H1 (cell line): ENCODE results near the gene SLC16A2. TPM values are rescaled to one million over a fixed set of nuclear protein-coding genes. Genes with fewer than 3 reads are reported as not detected.

Experiments used
- CTCF ChIA-PET: fragments of 300-600 bp; sonication (Branson Sonifier 250); formaldehyde crosslinking; loops from one replicate; lab custom pipeline; 2021; ENCODE audit not compliant: partially characterized antibody; lab: Charles Lee
- POLR2A ChIA-PET: fragments of 300-600 bp; sonication (Branson Sonifier 250); formaldehyde crosslinking; loops from one replicate; lab custom pipeline; 2021; ENCODE audit warnings: inconsistent platforms; ENCODE audit not compliant: partially characterized antibody; lab: Charles Lee
- DNase-seq, 2 experiments: peaks; one replicate each; pipeline versions ENCODE4 v3.0.0 to v3.0.0-alpha.2; 2010 to 2022; ENCODE audit warnings: low spot score in 2 of 2, low read depth in 1 of 2, mixed read lengths in 1 of 2
- FAIRE-seq: peaks from 2 replicates; lab custom pipeline; 2011; peaks lifted over from hg19 to GRCh38; lab: Jason Lieb, UNC
- H2AFZ ChIP-seq: 2 replicates; pipeline ENCODE4 v1.8.1; 2012; ENCODE audit warnings: low read length, inconsistent platforms
- H2AK5ac ChIP-seq: 2 replicates; pipeline ENCODE4 v1.6.1; 2013; ENCODE audit warnings: low read depth, low read length
- H2BK120ac ChIP-seq: replicated peaks from 2 replicates; pipeline ENCODE3; 2013; ENCODE audit warnings: low read depth, low read length, inconsistent platforms
- H2BK12ac ChIP-seq: 2 replicates; pipeline ENCODE4 v1.6.1; 2013; ENCODE audit warnings: low read depth, low read length
- H2BK15ac ChIP-seq: 2 replicates; pipeline ENCODE4 v1.6.1; 2013; ENCODE audit warnings: low read length
- H2BK20ac ChIP-seq: 2 replicates; pipeline ENCODE4 v1.6.1; 2013; ENCODE audit warnings: low read length
- H2BK5ac ChIP-seq: 2 replicates; pipeline ENCODE4 v1.6.1; 2013; ENCODE audit warnings: low read depth, low read length
- H3K14ac ChIP-seq: 2 replicates; pipeline ENCODE4 v1.6.1; 2013; ENCODE audit warnings: inconsistent platforms; ENCODE audit not compliant: insufficient read length
- H3K18ac ChIP-seq: 2 replicates; pipeline ENCODE4 v1.6.1; 2013; ENCODE audit warnings: low read length; ENCODE audit errors: extremely low read depth
- H3K23ac ChIP-seq: 2 replicates; pipeline ENCODE4 v1.6.1; 2013; ENCODE audit warnings: inconsistent platforms; ENCODE audit not compliant: insufficient read length
- H3K23me2 ChIP-seq: 2 replicates; pipeline ENCODE4 v1.6.1; 2013; ENCODE audit warnings: low read depth, low read length
- H3K27ac ChIP-seq: 2 replicates; pipeline ENCODE4 v1.6.1; 2011; ENCODE audit warnings: low read depth, low read length, inconsistent platforms
- H3K27me3 ChIP-seq, 4 experiments: replicated peaks in 1 of 4; 1 replicate in 1 of 4; 2 replicates in 3 of 4; pipeline versions ENCODE4 v1.6.1 to v1.8.1; 2011 to 2013; ENCODE audit warnings: low read length in 3 of 4, mild to moderate bottlenecking in 3 of 4, inconsistent platforms in 2 of 4, mixed read lengths in 2 of 4, moderate library complexity in 1 of 4; ENCODE audit not compliant: control insufficient read depth in 3 of 4, insufficient read depth in 3 of 4; ENCODE audit errors: extremely low read depth in 1 of 4
- H3K36me3 ChIP-seq, 4 experiments: 2 replicates each; pipeline versions ENCODE4 v1.6.1 to v1.8.1; 2011 to 2013; ENCODE audit warnings: mild to moderate bottlenecking in 4 of 4, low read length in 3 of 4, moderate library complexity in 2 of 4, control low read depth in 1 of 4, inconsistent platforms in 1 of 4; ENCODE audit not compliant: insufficient read depth in 4 of 4, control insufficient read depth in 2 of 4
- H3K4ac ChIP-seq: replicated peaks from 2 replicates; pipeline ENCODE3; 2013; ENCODE audit warnings: low read length, low read depth, mixed read lengths, inconsistent platforms; ENCODE audit not compliant: insufficient read length
- H3K4me1 ChIP-seq, 4 experiments: replicated peaks in 1 of 4; 1 replicate in 1 of 4; 2 replicates in 3 of 4; pipeline versions ENCODE4 v1.6.1 to v1.8.1; 2011 to 2013; ENCODE audit warnings: low read length in 3 of 4, inconsistent platforms in 2 of 4, mixed read lengths in 1 of 4; ENCODE audit not compliant: insufficient read depth in 4 of 4, control insufficient read depth in 3 of 4
- H3K4me2 ChIP-seq, 2 experiments: 2 replicates each; pipeline versions ENCODE4 v1.6.1 to v1.8.1; 2011 to 2013; ENCODE audit warnings: low read depth in 2 of 2, low read length in 2 of 2, control low read depth in 1 of 2, inconsistent platforms in 1 of 2, mild to moderate bottlenecking in 1 of 2; ENCODE audit not compliant: insufficient read depth in 1 of 2
- H3K4me3 ChIP-seq, 4 experiments: fragments of 200-600, 300-600 bp in 1 of 4; sonication (generic), shearing (Covaris generic), sonication (Bioruptor Twin) in 1 of 4; 2 replicates each; pipeline versions ENCODE4 v1.5.1 to v1.8.1; 2011 to 2016; ENCODE audit warnings: low read length in 4 of 4, low read depth in 3 of 4, control low read depth in 2 of 4, inconsistent platforms in 2 of 4, mild to moderate bottlenecking in 2 of 4, mixed read lengths in 1 of 4, moderate library complexity in 1 of 4; ENCODE audit not compliant: insufficient read depth in 2 of 4; ENCODE audit errors: extremely low read depth in 1 of 4
- H3K56ac ChIP-seq: replicated peaks from 2 replicates; pipeline ENCODE3; 2013; ENCODE audit warnings: low read depth, mild to moderate bottlenecking, mixed read lengths, low read length, inconsistent platforms; ENCODE audit not compliant: insufficient read length
- H3K79me1 ChIP-seq: 2 replicates; pipeline ENCODE4 v1.6.1; 2013; ENCODE audit warnings: low read depth, low read length, control low read depth
- H3K79me2 ChIP-seq, 2 experiments: 2 replicates each; pipeline versions ENCODE4 v1.6.1 to v1.8.1; 2012 to 2013; ENCODE audit warnings: low read length in 2 of 2, mild to moderate bottlenecking in 2 of 2, inconsistent platforms in 1 of 2; ENCODE audit not compliant: insufficient read depth in 2 of 2, control insufficient read depth in 1 of 2
- H3K9ac ChIP-seq, 4 experiments: replicated peaks in 1 of 4; 1 replicate in 1 of 4; 2 replicates in 3 of 4; pipeline versions ENCODE4 v1.6.1 to v1.8.1; 2011 to 2013; ENCODE audit warnings: low read depth in 3 of 4, low read length in 3 of 4, control low read depth in 2 of 4, mild to moderate bottlenecking in 2 of 4, moderate library complexity in 2 of 4, inconsistent platforms in 1 of 4; ENCODE audit errors: extremely low read depth in 1 of 4
- H3K9me3 ChIP-seq, 2 experiments: 2 replicates each; pipeline versions ENCODE4 v1.6.1 to v1.8.1; 2012 to 2013; ENCODE audit warnings: mild to moderate bottlenecking in 2 of 2, moderate library complexity in 2 of 2, control low read depth in 1 of 2, inconsistent platforms in 1 of 2, low read depth in 1 of 2, low read length in 1 of 2, mixed read lengths in 1 of 2; ENCODE audit not compliant: insufficient read depth in 2 of 2
- H4K20me1 ChIP-seq, 2 experiments: replicated peaks in 1 of 2; 2 replicates each; pipeline versions ENCODE3 to v1.8.1; 2011 to 2013; ENCODE audit warnings: inconsistent platforms in 2 of 2, low read length in 2 of 2, mild to moderate bottlenecking in 1 of 2; ENCODE audit not compliant: insufficient read depth in 2 of 2, control insufficient read depth in 1 of 2
- H4K5ac ChIP-seq: 2 replicates; pipeline ENCODE4 v1.6.1; 2013; ENCODE audit warnings: low read length, low read depth, mixed read lengths, inconsistent platforms; ENCODE audit not compliant: insufficient read length
- H4K8ac ChIP-seq: 2 replicates; pipeline ENCODE4 v1.8.0; 2013; ENCODE audit warnings: mild to moderate bottlenecking, moderate library complexity, low read length, inconsistent platforms; ENCODE audit not compliant: insufficient read depth; ENCODE audit errors: extremely low read depth
- H4K91ac ChIP-seq: replicated peaks from 2 replicates; pipeline ENCODE3; 2013; ENCODE audit warnings: low read length, mixed read lengths, inconsistent platforms; ENCODE audit not compliant: insufficient read length
- BCL11A ChIP-seq, 2 experiments: IDR thresholded peaks; one replicate each; pipeline ENCODE4 v1.6.1; 2011; ENCODE audit warnings: low read depth in 2 of 2, low read length in 2 of 2, mild to moderate bottlenecking in 2 of 2
- BRCA1 ChIP-seq: IDR thresholded peaks from 2 replicates; pipeline ENCODE4 v1.6.1; 2012; ENCODE audit warnings: low read depth, low read length, improper control_type of control experiment
- CHD1 ChIP-seq: IDR thresholded peaks from 2 replicates; pipeline ENCODE4 v1.6.1; 2012; ENCODE audit warnings: low read depth, low read length, improper control_type of control experiment
- CREB1 ChIP-seq: IDR thresholded peaks from 2 replicates; pipeline ENCODE4 v1.6.1; 2012; ENCODE audit warnings: inconsistent platforms
- HDAC2 ChIP-seq, 2 experiments: fragments of 300-600 bp in 1 of 2; sonication (generic) in 1 of 2; IDR thresholded peaks; 2 replicates each; pipeline ENCODE4 v1.6.1; 2011 to 2012; ENCODE audit warnings: low read depth in 2 of 2, low read length in 2 of 2, mild to moderate bottlenecking in 2 of 2, moderate library complexity in 2 of 2, borderline replicate concordance in 1 of 2, inconsistent platforms in 1 of 2
- HDAC6 ChIP-seq: IDR thresholded peaks from one replicate; pipeline ENCODE4 v1.7.1; 2012; ENCODE audit warnings: low read depth, mild to moderate bottlenecking, inconsistent platforms, low read length, moderate library complexity
- KDM5A ChIP-seq: fragments of 200-600 bp; IDR thresholded peaks from 2 replicates; pipeline ENCODE4 v1.7.1; 2012; ENCODE audit warnings: mild to moderate bottlenecking, low read length, inconsistent platforms, mixed read lengths
- PHF8 ChIP-seq: fragments of 200-600 bp; sonication (generic); conservative IDR thresholded peaks from 2 replicates; pipeline ENCODE4 v1.7.1; 2012; ENCODE audit warnings: low read depth, mild to moderate bottlenecking, inconsistent platforms, low read length, moderate library complexity
- POLR2A ChIP-seq, 2 experiments: IDR thresholded peaks; 1 replicate in 1 of 2; 2 replicates in 1 of 2; pipeline ENCODE4 v1.6.1; 2011; ENCODE audit warnings: low read depth in 2 of 2, low read length in 2 of 2, mild to moderate bottlenecking in 2 of 2; ENCODE audit errors: control extremely low read depth in 1 of 2
- POU5F1 ChIP-seq: IDR thresholded peaks from 2 replicates; pipeline ENCODE4 v1.6.1; 2011; ENCODE audit warnings: low read depth, mild to moderate bottlenecking, low read length, moderate library complexity
- RBBP5 ChIP-seq: IDR thresholded peaks from 2 replicates; pipeline ENCODE4 v1.7.1; 2012; ENCODE audit warnings: low read depth, mild to moderate bottlenecking, inconsistent platforms, low read length, moderate library complexity, borderline replicate concordance
- SIRT6 ChIP-seq: IDR thresholded peaks from one replicate; pipeline ENCODE4 v1.7.1; 2012; ENCODE audit warnings: low read length, inconsistent platforms
- SRF ChIP-seq: IDR thresholded peaks from 2 replicates; pipeline ENCODE4 v1.6.1; 2011; ENCODE audit warnings: mild to moderate bottlenecking, low read depth, low read length, moderate library complexity
- WGBS, 2 experiments: shearing (Covaris generic) in 1 of 2; methylation state at CpG; one replicate each; pipeline versions ENCODE4 v1.1.6 to v1.1.7; 2013 to 2015; ENCODE audit warnings: low lambda C conversion rate in 2 of 2, mixed read lengths in 2 of 2, inconsistent platforms in 1 of 2, low coverage in 1 of 2, missing lambda C conversion rate in 1 of 2; ENCODE audit not compliant: insufficient replicate concordance in 2 of 2, insufficient coverage in 1 of 2, insufficient read length in 1 of 2; ENCODE audit errors: extremely low coverage in 1 of 2, missing lambda C conversion rate in 1 of 2; 5-methylcytosine and 5-hydroxymethylcytosine counted together
- polyA plus RNA-seq, 7 experiments: library from polyadenylated mRNA; depleted of rRNA in 3 of 7; stranded (reverse) in 5 of 7; unstranded in 2 of 7; fragments of >200 nt in 5 of 7; fragments of 200-250 nt in 2 of 7; gene quantifications; 1 replicate in 5 of 7; 2 replicates in 1 of 7; 4 replicates in 1 of 7; pipeline versions ENCODE4 v1.2.1 to v1.2.3, GENCODE V29; 2011 to 2013; ENCODE audit warnings: missing spikeins in 2 of 7, mixed read lengths in 2 of 7
- total RNA-seq: library from RNA; stranded (reverse); fragmentation: NEBNext Ultra II Directional; extraction: Animal tissue kit (Norgen Biotek cat#: 25700); gene quantifications from 2 replicates; pipeline ENCODE4 v1.2.1, GENCODE V29; 2021

Gene SLC16A2
- total and polyA plus RNA-seq, 2 of the 8 experiments (the other 6 are each of a cell fraction or from before 2014, with no cell fraction given): 24.4 to 32.2 TPM

- no peaks in the 10 kb centered on the region for H3K79me1 ChIP-seq
- no peak overlapping the region for H3K4me3 ChIP-seq
- H2AFZ ChIP-seq: no peak overlapping the region
- no peak overlapping the region for H3K23ac ChIP-seq
- no peak for FAIRE-seq
- no peak overlapping the region for H3K9ac ChIP-seq
- no peak overlapping the region for H2BK5ac ChIP-seq
- ChIA-PET POLR2A (no interaction called here), CTCF (interaction anchor here (0.9 kb wide), 1 partner anchor 12 kb away, joined by 3 read pairs; no protein-coding TSS in a partner anchor)
- H3K4me1 ChIP-seq: no peaks in the 10 kb centered on the region
- no peak overlapping the region for H3K4me2 ChIP-seq
- no peak for TF ChIP-seq SRF
- TF ChIP-seq KDM5A: no peak
- TF ChIP-seq CHD1: no peak
- no peak for TF ChIP-seq SIRT6
- no peak for TF ChIP-seq PHF8
- TF ChIP-seq BCL11A (IDR thresholded peaks at IDR 0.05; ENCODE audit: low read depth in 2 of 2, low read length in 2 of 2): no peak
- no peak for TF ChIP-seq POU5F1
- no peak for TF ChIP-seq BRCA1
- TF ChIP-seq RBBP5: no peak
- no peak for TF ChIP-seq HDAC2 (IDR thresholded peaks at IDR 0.05; ENCODE audit: borderline replicate concordance in 1 of 2, low read depth in 2 of 2, low read length in 2 of 2)
- TF ChIP-seq POLR2A (IDR thresholded peaks at IDR 0.05; ENCODE audit: control extremely low read depth in 1 of 2, low read depth in 2 of 2, low read length in 2 of 2): no peak
- TF ChIP-seq CREB1: no peak
- TF ChIP-seq HDAC6: no peak
- H3K18ac ChIP-seq: no peak overlapping the region
- H3K14ac ChIP-seq: no peak overlapping the region
- no peaks in the 10 kb centered on the region for H3K27me3 ChIP-seq
- H2AK5ac ChIP-seq: no peak overlapping the region
- H4K8ac ChIP-seq: no peak overlapping the region
- no peak overlapping the region for H3K27ac ChIP-seq
- no peak overlapping the region for H4K5ac ChIP-seq
- H2BK12ac ChIP-seq: no peak overlapping the region
- no peak overlapping the region for H2BK120ac ChIP-seq
- no peaks in the 10 kb centered on the region for H4K20me1 ChIP-seq
- no peak overlapping the region for H2BK20ac ChIP-seq
- H4K91ac ChIP-seq: no peak overlapping the region
- WGBS, 2 experiments: 67% methylated on average over 1 of the region's 2 CpGs; no CpG with 5 or more reads in 1 of the 2 experiments
- H3K36me3 ChIP-seq: no peaks in the 10 kb centered on the region
- no peak overlapping the region for H2BK15ac ChIP-seq
- H3K9me3 ChIP-seq: no peaks in the 10 kb centered on the region
- H3K79me2 ChIP-seq: no peaks in the 10 kb centered on the region
- no peaks in the 10 kb centered on the region for H3K23me2 ChIP-seq
- no peak for DNase-seq
- H3K56ac ChIP-seq: no peak overlapping the region
- no peak overlapping the region for H3K4ac ChIP-seq
Measured at GRCh38 chrX:74500067-74500466, 78.8 kb downstream of the SLC16A2 start.
